ENCODE measurements around the gene FGF8. TPM values are rescaled to one million over a fixed set of nuclear protein-coding genes. Genes with fewer than 3 reads are reported as not detected.
A peak's percentile ranks its signal among the peaks of the same experiment; 100 is the strongest.

FGF8 gene
- total and polyA plus RNA-seq, 2 of the 4 experiments (the other 2 are of a cell fraction), result 0.17 TPM; not detected in 1

DNA sequence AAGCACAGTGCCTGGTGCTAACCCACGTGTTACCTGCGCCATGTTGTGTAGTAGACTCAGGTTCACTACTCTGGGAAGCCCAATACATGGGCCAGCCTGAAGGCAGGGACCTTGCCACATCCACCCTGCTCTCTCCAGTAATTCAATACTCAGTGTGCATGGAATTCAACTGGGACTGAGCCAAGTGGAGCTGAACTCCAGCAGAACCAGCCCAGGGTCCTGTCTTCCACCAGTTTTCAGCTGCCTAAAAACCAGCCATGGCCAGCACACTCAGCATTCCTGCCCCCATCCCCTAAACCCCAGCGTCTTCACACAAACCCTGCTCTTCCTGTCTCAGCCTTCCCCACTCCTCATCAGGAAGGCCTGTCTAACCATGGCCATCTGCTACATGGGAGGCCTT, 15.4 kb downstream of the FGF8 start:
- in situ Hi-C loops (cut with MboI; ENCODE audit: low sequenced_read_pairs) (no loop called here), intact Hi-C loops (cut with micrococcal nuclease) (no loop called here), dilution Hi-C loops (cut with HindIII; ENCODE audit: low sequenced_read_pairs, unreplicated experiment) (no loop called here)
- no peak overlapping the region for H3K56ac ChIP-seq (ENCODE audit: extremely low read depth, insufficient read depth, low read length)
- WGBS, 2 experiments (ENCODE audit: extremely low coverage in 2 of 2, insufficient read length in 1 of 2), result 20% methylated on average over 1 of the region's 3 CpGs; no CpG with 5 or more reads in 1 of the 2 experiments
- H3K79me1 ChIP-seq (ENCODE audit: low read depth in 1 of 2, low read length in 2 of 2), result no peaks in the 10 kb centered on the region
- no peaks in the 10 kb centered on the region; the same call in 1 of the 2 replicates for H3K9me1 ChIP-seq (ENCODE audit: insufficient read depth, low read length)
- no peak overlapping the region for H3K9ac ChIP-seq (ENCODE audit: low read depth, low read length)
- peaks cover 79% of the 10 kb centered on the region for H3K27me3 ChIP-seq (ENCODE audit: control insufficient read depth, insufficient read depth, low read length)
- DNase-seq (no peak), ATAC-seq (ENCODE audit: low read depth) (peak; percentile 59)
- no peak overlapping the region for H3K4me3 ChIP-seq (ENCODE audit: insufficient read depth, low read depth, low read length)
- ChIA-PET POLR2A (ENCODE audit: unreplicated experiment) (no interaction called here), CTCF (no interaction called here)
- H3K36me3 ChIP-seq (ENCODE audit: control insufficient read depth, insufficient read depth, low read length), result no peaks in the 10 kb centered on the region
- no peak overlapping the region for H2AK5ac ChIP-seq (ENCODE audit: low read depth, low read length)
- no peaks in the 10 kb centered on the region for H4K20me1 ChIP-seq (ENCODE audit: insufficient read depth, low read length)
- no peak overlapping the region for H3K27ac ChIP-seq (ENCODE audit: insufficient read depth, low read length)
- H3K9me3 ChIP-seq (ENCODE audit: control insufficient read depth, insufficient read depth, low read length), result no peaks in the 10 kb centered on the region
- no peak overlapping the region for H3K23ac ChIP-seq (ENCODE audit: low read depth, low read length)
- H2BK5ac ChIP-seq (ENCODE audit: low read depth, low read length, poor library complexity, severe bottlenecking), result no peak overlapping the region
- H2AFZ ChIP-seq (replicated peaks; ENCODE audit: low read length, poor library complexity), result no peak overlapping the region
- H3K4me2 ChIP-seq (ENCODE audit: low read depth, low read length), result no peak overlapping the region
- no peak overlapping the region for H4K5ac ChIP-seq (ENCODE audit: low read depth, low read length)
- no peak for TF ChIP-seq RFX5 (IDR thresholded peaks at IDR 0.05; ENCODE audit: low read depth, low read length)
- H4K8ac ChIP-seq (ENCODE audit: low read depth in 2 of 2, low read length in 2 of 2), result no peak overlapping the region
- no peak overlapping the region for H3K18ac ChIP-seq (ENCODE audit: low read depth, low read length)
- H4K91ac ChIP-seq (ENCODE audit: insufficient read depth, low read depth, low read length), result no peak overlapping the region
- H3K4me1 ChIP-seq (ENCODE audit: control insufficient read depth, insufficient read depth, low read length), result no peaks in the 10 kb centered on the region
- H3K14ac ChIP-seq (replicated peaks; ENCODE audit: low read depth, low read length), result no peak overlapping the region
- H3K4ac ChIP-seq (ENCODE audit: low read depth, low read length), result no peak overlapping the region
- no peak overlapping the region for H2BK20ac ChIP-seq (ENCODE audit: low read depth, low read length)
- H2AK9ac ChIP-seq (replicated peaks; ENCODE audit: low read depth, low read length, poor library complexity), result no peak overlapping the region
- H2BK120ac ChIP-seq (ENCODE audit: low read depth, low read length), result no peak overlapping the region
- BruUV-seq (replicated peaks), result no TSS peak
- no peak overlapping the region for H2BK15ac ChIP-seq (ENCODE audit: low read depth, low read length)
